HL-60/S4 treated with phorbol 12-myristate 13-acetate at 8.2 ng/mL for 4 days and 3 days (cell line): ENCODE data around the gene CACNB2.
"Not testable (repeated sequence)": the region's sequence is repeated elsewhere in the genome, so short reads cannot be mapped to it uniquely, and the experiment has no call there.

ENCODE experiments used
- in situ Hi-C: fragments of 300-500 bp; cut with MboI; formaldehyde crosslinking; loops from 2 replicates; pipeline ENCODE4 v1.15.0; 2022; ENCODE audit warnings: low sequenced_read_pairs

Gene CACNB2

GRCh38 chr10:18554479-18554878 lies 414.3 kb downstream of the CACNB2 start:
- in situ Hi-C loops: no loop called here

- in situ Hi-C loops: no loop called here
These were observed 416.4 kb downstream of the CACNB2 start for GRCh38 chr10:18556522-18557147.

GRCh38 chr10:18557960-18558359 lies 417.7 kb downstream of the CACNB2 start:
- in situ Hi-C loops: no loop called here

- in situ Hi-C loops: no loop called here
These were observed 421.8 kb downstream of the CACNB2 start for GRCh38 chr10:18561861-18562551.

GRCh38 chr10:18563003-18563726 lies 422.9 kb downstream of the CACNB2 start:
- in situ Hi-C loops: no loop called here

GRCh38 chr10:18565006-18565405 lies 424.8 kb downstream of the CACNB2 start:
- in situ Hi-C loops: no loop called here

- in situ Hi-C loops: no loop called here
These were observed 426.0 kb downstream of the CACNB2 start for GRCh38 chr10:18566177-18566576.

- in situ Hi-C loops: no loop called here
These were observed 427.2 kb downstream of the CACNB2 start for GRCh38 chr10:18567343-18567856.

- in situ Hi-C loops: not testable (repeated sequence)
These were observed 430.2 kb downstream of the CACNB2 start for GRCh38 chr10:18570386-18570785.

GRCh38 chr10:18571076-18571475 lies 430.9 kb downstream of the CACNB2 start:
- in situ Hi-C loops: no loop called here

- in situ Hi-C loops: no loop called here
These were observed 431.6 kb downstream of the CACNB2 start for GRCh38 chr10:18571780-18572179.

GRCh38 chr10:18572959-18573561 lies 432.8 kb downstream of the CACNB2 start:
- in situ Hi-C loops: no loop called here

- in situ Hi-C loops: no loop called here
These were observed 436.4 kb downstream of the CACNB2 start for GRCh38 chr10:18576586-18576985.

GRCh38 chr10:18577823-18578685 lies 437.8 kb downstream of the CACNB2 start:
- in situ Hi-C loops: no loop called here

- in situ Hi-C loops: no loop called here
These were observed 442.6 kb downstream of the CACNB2 start for GRCh38 chr10:18582803-18583202.

- in situ Hi-C loops: no loop called here
These were observed 443.5 kb downstream of the CACNB2 start for GRCh38 chr10:18583575-18584270.

- in situ Hi-C loops: not testable (repeated sequence)
These were observed 446.4 kb downstream of the CACNB2 start for GRCh38 chr10:18586637-18587036.

- in situ Hi-C loops: not testable (repeated sequence)
These were observed 450.9 kb downstream of the CACNB2 start for GRCh38 chr10:18591141-18591540.
